ENCODE measurements around the gene MAGEC3. TPM values are rescaled to one million over a fixed set of nuclear protein-coding genes. Genes with fewer than 3 reads are reported as not detected.

The MAGEC3 gene
- total RNA-seq, 1 donor from 2014 or later: not detected

GRCh38 chrX:141941234-141941633, 103.1 kb downstream of the MAGEC3 start:
- DNase-seq (ENCODE audit: low read depth, low spot score): no peak

DNA sequence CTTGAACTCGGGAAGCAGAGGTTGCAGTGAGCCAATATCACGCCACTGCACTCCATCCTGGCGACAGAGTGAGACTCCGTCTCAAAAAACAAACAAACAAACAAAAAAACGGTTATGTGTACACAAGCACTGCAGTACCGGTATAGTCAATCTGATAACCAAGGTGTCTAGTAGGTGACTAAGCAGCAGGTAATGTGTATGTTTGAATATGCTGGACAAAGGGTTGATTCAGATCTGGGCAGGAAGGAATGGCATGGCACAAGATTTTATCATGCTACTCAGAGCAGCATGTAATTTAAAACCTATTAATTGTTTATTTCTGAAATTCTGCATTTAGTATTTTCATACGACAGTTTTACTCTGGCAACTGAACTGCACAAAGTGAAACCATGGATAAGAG, 107.3 kb downstream of the MAGEC3 start:
- DNase-seq (ENCODE audit: low read depth, low spot score): no peak

GRCh38 chrX:141947350-141947749, 109.2 kb downstream of the MAGEC3 start:
- no peak for DNase-seq (ENCODE audit: low read depth, low spot score)

Other genes with a start within 250 kb of the MAGEC3 start
- not detected in 2 replicates for gene SPANXA2, start 248.6 kb upstream of the MAGEC3 start, total RNA-seq
- not detected in 2 replicates for gene SPANXD, start 139.6 kb upstream of the MAGEC3 start, total RNA-seq
- gene MAGEC1, start 65.6 kb downstream of the MAGEC3 start, total RNA-seq: 0.07 TPM in 1 of 2 replicates, not detected in the other